HS-27A (cell line): ENCODE results near the gene UBE2L6.
"Not testable (repeated sequence)": the region's sequence is repeated elsewhere in the genome, so short reads cannot be mapped to it uniquely, and the experiment has no call there.

Experiments
- DNase-seq: peaks from one replicate; pipeline ENCODE4 v3.0.0-alpha.2; 2012; ENCODE audit warnings: low read depth, missing footprints

The UBE2L6 gene

GRCh38 chr11:57566905-57567514 lies 462 bp downstream of the UBE2L6 start:
- DNase-seq: no peak

- no peak for DNase-seq
These were observed 1.2 kb downstream of the UBE2L6 start for GRCh38 chr11:57566005-57566904.

GRCh38 chr11:57562596-57562995 lies 4.9 kb downstream of the UBE2L6 start:
- no peak for DNase-seq

- DNase-seq: no peak
These were observed 7.3 kb downstream of the UBE2L6 start for GRCh38 chr11:57560146-57560545.

GRCh38 chr11:57556041-57556440 lies 11.4 kb downstream of the UBE2L6 start:
- DNase-seq: no peak

GRCh38 chr11:57555393-57555792 lies 12.1 kb downstream of the UBE2L6 start:
- DNase-seq: no peak

- DNase-seq: no peak
These were observed 15.0 kb downstream of the UBE2L6 start for GRCh38 chr11:57552479-57552878.

- no peak for DNase-seq
These were observed 15.5 kb downstream of the UBE2L6 start for GRCh38 chr11:57551941-57552340.

- DNase-seq: no peak
These were observed 17.5 kb downstream of the UBE2L6 start for GRCh38 chr11:57549983-57550382.

- DNase-seq: no peak
These were observed 19.6 kb downstream of the UBE2L6 start for GRCh38 chr11:57547854-57548377.

- no peak for DNase-seq
These were observed 20.5 kb downstream of the UBE2L6 start for GRCh38 chr11:57546869-57547475.

- no peak for DNase-seq
These were observed 21.0 kb downstream of the UBE2L6 start for GRCh38 chr11:57546451-57546850.

- DNase-seq: no peak
These were observed 21.6 kb downstream of the UBE2L6 start for GRCh38 chr11:57545883-57546282.

GRCh38 chr11:57544566-57544965 lies 22.9 kb downstream of the UBE2L6 start:
- no peak for DNase-seq

GRCh38 chr11:57543593-57543992 lies 23.9 kb downstream of the UBE2L6 start:
- DNase-seq: no peak

GRCh38 chr11:57542582-57542981 lies 24.9 kb downstream of the UBE2L6 start:
- no peak for DNase-seq

- no peak for DNase-seq
These were observed 26.3 kb downstream of the UBE2L6 start for GRCh38 chr11:57541169-57541568.

- no peak for DNase-seq
These were observed 28.1 kb downstream of the UBE2L6 start for GRCh38 chr11:57539342-57539741.

- no peak for DNase-seq
These were observed 30.4 kb downstream of the UBE2L6 start, which contains the start of gene SMTNL1 for GRCh38 chr11:57536947-57537619. SMTNL1 (plus strand) TSS chr11:57537595; CDS start chr11:57542643, 5,048 bp downstream.

- DNase-seq: not testable (repeated sequence)
These were observed 33.0 kb downstream of the UBE2L6 start for GRCh38 chr11:57534449-57534848.

GRCh38 chr11:57530596-57531507 lies 36.6 kb downstream of the UBE2L6 start, which contains the start of gene TIMM10:
TIMM10 (minus strand) TSS chr11:57530754; CDS start chr11:57530189, 565 bp downstream.
- peak; percentile 93 for DNase-seq
